ENCODE data around the gene PCDHA10.

- TF ChIP-seq POLR2A (IDR thresholded peaks at IDR 0.05) (no peak), CTCF (IDR thresholded peaks at IDR 0.05) (peak in 2 of 3 experiments; percentile 36 to 56)
Observed at GRCh38 chr5:140881889-140882590, 26.3 kb downstream of the PCDHA10 start, which contains the start of gene PCDHA13.

All from testis (tissue), 2 donors.